Activated CD8-positive, alpha-beta T cell treated with anti-CD3 and anti-CD28 coated beads for 36 hours (primary cell): ENCODE results near the gene TSHZ3. TPM values are rescaled to one million over a fixed set of nuclear protein-coding genes. Genes with fewer than 3 reads are reported as not detected.

Experiments
- ATAC-seq: fragments of 200-7000 bp; cut with Tn5 transposase; one replicate; pipeline ENCODE4 v1.10.0; 2021; ENCODE audit warnings: mild to moderate bottlenecking, moderate library complexity
- CTCF ChIA-PET: fragments of 350-600 bp; sonication (Branson Sonifier 250); formaldehyde crosslinking; loops from one replicate; lab custom pipeline; 2021; ENCODE audit warnings: antibody characterized with exemption; lab: Charles Lee
- POLR2A ChIA-PET: fragments of 350-600 bp; sonication (Branson Sonifier 250); formaldehyde crosslinking; loops from one replicate; lab custom pipeline; 2021; ENCODE audit warnings: antibody characterized with exemption; lab: Charles Lee
- DNase-seq: peaks from one replicate; pipeline ENCODE4 v3.0.0-alpha.2; 2020
- H3K27ac Mint-ChIP-seq: one replicate; pipeline ENCODE4 v1.8.0; 2021; ENCODE audit warnings: mild to moderate bottlenecking, mixed read lengths
- H3K27me3 Mint-ChIP-seq: one replicate; pipeline ENCODE4 v1.8.0; 2021; ENCODE audit warnings: mixed read lengths
- H3K36me3 Mint-ChIP-seq: one replicate; pipeline ENCODE4 v1.8.0; 2021; ENCODE audit warnings: low read depth, mixed read lengths
- H3K4me1 Mint-ChIP-seq: one replicate; pipeline ENCODE4 v1.8.0; 2021; ENCODE audit warnings: low read depth, mixed read lengths
- H3K4me3 Mint-ChIP-seq: one replicate; pipeline ENCODE4 v1.8.0; 2021; ENCODE audit warnings: mild to moderate bottlenecking, moderate library complexity, mixed read lengths
- H3K9me3 Mint-ChIP-seq: one replicate; pipeline ENCODE4 v1.8.0; 2021; ENCODE audit warnings: mixed read lengths
- intact Hi-C: fragments of 100-400 bp; cut with micrococcal nuclease; formaldehyde crosslinking; loops from one replicate; pipeline ENCODE4 v1.10.0; 2022
- total RNA-seq, 2 experiments: library from RNA; stranded (reverse); gene quantifications; one replicate each; pipeline ENCODE4 v1.2.3, GENCODE V29; 2021
- TF ChIP-seq, protein P1 (sequence below): fragments of 200-600 bp; IDR thresholded peaks from one replicate; pipeline ENCODE4 v1.8.0; 2022; ENCODE audit warnings: antibody characterized with exemption, mild to moderate bottlenecking

The TSHZ3 gene
- total RNA-seq, 2 experiments from 2014 or later, result 0.16 to 0.38 TPM

- TF ChIP-seq, protein P1, sequence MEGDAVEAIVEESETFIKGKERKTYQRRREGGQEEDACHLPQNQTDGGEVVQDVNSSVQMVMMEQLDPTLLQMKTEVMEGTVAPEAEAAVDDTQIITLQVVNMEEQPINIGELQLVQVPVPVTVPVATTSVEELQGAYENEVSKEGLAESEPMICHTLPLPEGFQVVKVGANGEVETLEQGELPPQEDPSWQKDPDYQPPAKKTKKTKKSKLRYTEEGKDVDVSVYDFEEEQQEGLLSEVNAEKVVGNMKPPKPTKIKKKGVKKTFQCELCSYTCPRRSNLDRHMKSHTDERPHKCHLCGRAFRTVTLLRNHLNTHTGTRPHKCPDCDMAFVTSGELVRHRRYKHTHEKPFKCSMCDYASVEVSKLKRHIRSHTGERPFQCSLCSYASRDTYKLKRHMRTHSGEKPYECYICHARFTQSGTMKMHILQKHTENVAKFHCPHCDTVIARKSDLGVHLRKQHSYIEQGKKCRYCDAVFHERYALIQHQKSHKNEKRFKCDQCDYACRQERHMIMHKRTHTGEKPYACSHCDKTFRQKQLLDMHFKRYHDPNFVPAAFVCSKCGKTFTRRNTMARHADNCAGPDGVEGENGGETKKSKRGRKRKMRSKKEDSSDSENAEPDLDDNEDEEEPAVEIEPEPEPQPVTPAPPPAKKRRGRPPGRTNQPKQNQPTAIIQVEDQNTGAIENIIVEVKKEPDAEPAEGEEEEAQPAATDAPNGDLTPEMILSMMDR, result no peak
- POLR2A ChIA-PET, result no interaction called here
- peaks cover 13% of the 10 kb centered on the region for H3K27me3 Mint-ChIP-seq
- no peaks in the 10 kb centered on the region for H3K9me3 Mint-ChIP-seq
- H3K4me1 Mint-ChIP-seq, result no peaks in the 10 kb centered on the region
- intact Hi-C loops, result no loop called here
- DNase-seq, result no peak
- H3K4me3 Mint-ChIP-seq, result no peak overlapping the region
- no peaks in the 10 kb centered on the region for H3K36me3 Mint-ChIP-seq
- H3K27ac Mint-ChIP-seq, result no peak overlapping the region
- CTCF ChIA-PET, result no interaction called here
- ATAC-seq, result no peak
Observed at GRCh38 chr19:31232871-31233270, 116.4 kb downstream of the TSHZ3 start.

GRCh38 chr19:31232180-31232579, 117.1 kb downstream of the TSHZ3 start:
- intact Hi-C loops, result no loop called here
- Mint-ChIP-seq H3K27me3 (peaks cover 14% of the 10 kb centered on the region), H3K9me3 (no peaks in the 10 kb centered on the region), H3K4me3 (no peak overlapping the region), H3K36me3 (no peaks in the 10 kb centered on the region), H3K27ac (no peak overlapping the region), H3K4me1 (no peaks in the 10 kb centered on the region)
- ChIA-PET POLR2A (no interaction called here), CTCF (no interaction called here)
- ATAC-seq (no peak), DNase-seq (no peak)
- TF ChIP-seq, protein P1, result no peak

DNA sequence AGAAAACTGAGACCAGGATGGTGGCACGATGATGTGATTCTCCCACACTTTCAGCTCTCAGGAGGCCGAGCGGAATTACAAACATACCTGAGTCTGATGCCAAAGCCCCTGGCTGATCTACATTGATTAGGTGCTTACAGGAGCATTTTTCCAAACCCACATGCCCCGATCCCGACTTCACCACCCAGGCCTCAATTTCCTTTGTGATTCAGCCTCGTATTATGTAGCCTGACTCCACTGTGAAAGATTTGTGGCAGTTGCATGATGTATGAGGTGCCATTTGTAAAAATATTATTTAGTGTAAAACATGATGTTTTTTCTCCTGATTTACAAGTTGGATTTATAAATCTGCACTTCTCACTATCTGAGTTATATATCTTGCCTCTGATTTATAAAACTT, 118.0 kb downstream of the TSHZ3 start:
- intact Hi-C loops, result no loop called here
- Mint-ChIP-seq H3K4me3 (no peak overlapping the region), H3K9me3 (no peaks in the 10 kb centered on the region), H3K4me1 (no peaks in the 10 kb centered on the region), H3K27me3 (peaks cover 12% of the 10 kb centered on the region), H3K36me3 (no peaks in the 10 kb centered on the region), H3K27ac (no peak overlapping the region)
- POLR2A ChIA-PET, result no interaction called here
- DNase-seq (no peak), ATAC-seq (no peak)
- CTCF ChIA-PET, result no interaction called here
- TF ChIP-seq, protein P1, result no peak

DNA sequence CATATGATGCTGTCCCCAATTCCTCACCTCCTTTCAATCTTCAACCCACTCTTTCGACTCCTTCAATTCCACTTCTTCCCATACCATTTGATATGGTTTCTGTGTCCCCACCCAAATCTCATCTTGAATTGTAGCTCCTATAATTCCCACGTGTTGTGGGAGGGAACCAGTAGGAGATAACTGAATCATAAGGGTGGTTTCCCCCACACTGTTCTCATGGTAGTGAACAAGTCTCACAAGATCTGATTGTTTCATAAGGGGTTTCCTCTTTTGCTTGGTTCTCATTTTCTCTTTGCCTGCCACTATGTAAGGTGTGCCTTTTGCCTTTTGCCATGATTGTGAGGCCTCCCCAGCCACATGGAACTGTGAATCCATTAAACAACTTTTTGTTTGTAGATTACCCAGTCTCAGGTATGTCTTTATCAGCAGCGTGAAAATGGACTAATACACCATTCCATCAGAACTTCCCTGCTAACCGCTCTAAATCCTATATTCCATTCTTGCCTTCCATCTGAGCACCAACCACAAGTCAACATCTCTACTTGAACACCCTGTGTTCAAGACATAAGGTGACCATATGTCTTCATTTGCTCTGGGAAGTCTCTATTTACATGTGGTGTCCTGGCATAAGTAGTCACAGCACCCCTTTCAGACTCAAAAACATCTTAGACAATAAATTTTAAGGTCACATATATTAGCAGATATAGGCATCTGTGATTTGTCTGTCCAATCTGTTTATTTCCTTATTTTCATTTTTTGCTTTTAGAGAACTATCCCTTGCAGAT, 122.9 kb downstream of the TSHZ3 start:
- DNase-seq (no peak), ATAC-seq (no peak)
- Mint-ChIP-seq H3K4me1 (no peaks in the 10 kb centered on the region), H3K27ac (no peak overlapping the region), H3K27me3 (peaks cover 3% of the 10 kb centered on the region), H3K9me3 (peaks cover 2% of the 10 kb centered on the region), H3K4me3 (no peak overlapping the region), H3K36me3 (no peaks in the 10 kb centered on the region)
- CTCF ChIA-PET, result no interaction called here
- intact Hi-C loops, result no loop called here
- TF ChIP-seq, protein P1, result no peak
- POLR2A ChIA-PET, result no interaction called here
